C4-2B (cell line): ENCODE results near the gene PLK5.
A peak's percentile ranks its signal among the peaks of the same experiment; 100 is the strongest.
"Not testable (repeated sequence)": the region's sequence is repeated elsewhere in the genome, so short reads cannot be mapped to it uniquely, and the experiment has no call there.

ENCODE experiments used
- H3K27ac ChIP-seq: fragments of 450-650 bp; 2 replicates; pipeline ENCODE4 v1.5.1; 2017
- ZFX ChIP-seq: fragments of 450-650 bp; IDR thresholded peaks from 2 replicates; pipeline ENCODE4 v1.6.1; 2017
- TF ChIP-seq, protein P1 (sequence below): fragments of 450-650 bp; conservative IDR thresholded peaks from 2 replicates; pipeline ENCODE4 v1.5.1; 2017; ENCODE audit warnings: mild to moderate bottlenecking

PLK5 gene

GRCh38 chr19:1523412-1524286, at the start of gene PLK5:
PLK5 (plus strand) TSS chr19:1524077; CDS start chr19:1526997, 2,920 bp downstream.
- H3K27ac ChIP-seq = no peak within 1 kb of the TSS
- TF ChIP-seq ZFX = no peak
- TF ChIP-seq, protein P1, sequence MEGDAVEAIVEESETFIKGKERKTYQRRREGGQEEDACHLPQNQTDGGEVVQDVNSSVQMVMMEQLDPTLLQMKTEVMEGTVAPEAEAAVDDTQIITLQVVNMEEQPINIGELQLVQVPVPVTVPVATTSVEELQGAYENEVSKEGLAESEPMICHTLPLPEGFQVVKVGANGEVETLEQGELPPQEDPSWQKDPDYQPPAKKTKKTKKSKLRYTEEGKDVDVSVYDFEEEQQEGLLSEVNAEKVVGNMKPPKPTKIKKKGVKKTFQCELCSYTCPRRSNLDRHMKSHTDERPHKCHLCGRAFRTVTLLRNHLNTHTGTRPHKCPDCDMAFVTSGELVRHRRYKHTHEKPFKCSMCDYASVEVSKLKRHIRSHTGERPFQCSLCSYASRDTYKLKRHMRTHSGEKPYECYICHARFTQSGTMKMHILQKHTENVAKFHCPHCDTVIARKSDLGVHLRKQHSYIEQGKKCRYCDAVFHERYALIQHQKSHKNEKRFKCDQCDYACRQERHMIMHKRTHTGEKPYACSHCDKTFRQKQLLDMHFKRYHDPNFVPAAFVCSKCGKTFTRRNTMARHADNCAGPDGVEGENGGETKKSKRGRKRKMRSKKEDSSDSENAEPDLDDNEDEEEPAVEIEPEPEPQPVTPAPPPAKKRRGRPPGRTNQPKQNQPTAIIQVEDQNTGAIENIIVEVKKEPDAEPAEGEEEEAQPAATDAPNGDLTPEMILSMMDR = no peak

- no peak overlapping the region for H3K27ac ChIP-seq
- TF ChIP-seq, protein P1 = no peak
- no peak for TF ChIP-seq ZFX
These were observed 49.0 kb upstream of the PLK5 start for GRCh38 chr19:1474765-1475351.

- H3K27ac ChIP-seq = no peak overlapping the region
- no peak for TF ChIP-seq ZFX
- TF ChIP-seq, protein P1 = no peak
These were observed 48.0 kb upstream of the PLK5 start for GRCh38 chr19:1475751-1476437.

DNA sequence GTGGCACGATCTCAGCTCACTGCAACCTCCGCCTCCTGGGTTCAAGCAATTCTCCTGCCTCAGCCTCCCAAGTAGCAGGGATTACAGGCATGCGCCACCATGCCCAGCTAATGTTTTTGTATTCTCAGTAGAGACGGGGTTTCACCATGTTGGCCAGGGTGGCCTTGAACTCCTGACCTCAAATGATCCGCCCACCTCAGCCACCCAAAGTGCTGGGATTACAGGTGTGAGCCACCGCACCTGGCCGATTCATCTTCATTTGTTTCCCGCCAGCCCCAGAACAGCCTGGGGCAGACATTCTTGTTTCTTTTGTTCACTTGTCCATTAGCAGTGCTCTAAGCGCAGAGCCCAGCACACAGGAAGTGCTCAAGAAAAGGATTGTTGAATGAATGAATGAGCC, 46.8 kb upstream of the PLK5 start:
- not testable (repeated sequence) for H3K27ac ChIP-seq

DNA sequence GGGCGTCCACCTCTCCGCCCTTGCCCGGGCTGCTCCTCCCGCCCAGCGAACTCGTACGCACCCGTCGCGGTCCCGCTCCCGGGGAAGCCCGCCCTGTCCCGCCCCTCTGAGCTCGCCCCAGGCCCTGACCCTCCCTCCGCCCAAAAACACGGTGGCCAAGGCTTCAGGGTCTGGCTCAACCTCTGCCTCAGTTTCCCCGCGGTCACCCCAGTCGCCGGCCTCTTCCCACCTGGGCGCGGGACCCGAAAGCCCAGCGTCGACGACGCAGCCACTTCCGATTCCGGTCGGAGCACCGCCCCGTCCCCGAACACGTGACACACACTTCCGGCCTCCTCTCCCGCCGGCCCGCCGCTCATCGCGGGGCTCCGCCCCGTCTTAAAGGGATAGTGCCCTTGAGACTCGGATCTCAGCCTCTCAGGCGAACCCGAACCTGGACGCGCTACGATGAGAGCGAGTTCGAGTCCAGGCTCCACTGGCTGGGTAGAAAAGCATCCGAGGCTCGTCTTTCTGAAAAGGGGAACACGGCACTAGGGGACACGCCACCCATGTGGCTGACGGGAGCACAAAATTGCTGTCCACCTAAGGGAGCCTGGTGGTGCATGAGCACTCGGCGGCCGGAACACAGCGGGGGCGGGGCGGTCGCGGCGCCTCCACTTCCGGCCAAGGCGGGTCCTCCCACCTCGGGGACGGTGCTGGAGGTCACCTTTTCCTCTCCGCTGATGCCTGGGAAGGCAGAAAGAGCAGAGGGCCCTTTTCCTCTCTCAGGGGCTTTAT, 44.8 kb upstream of the PLK5 start, which contains the start of gene C19orf25:
Gene C19orf25 (minus strand): TSS at position 282 of the 774 bp plus-strand sequence. CDS start 312 bp downstream, outside the sequence.
- no peak for TF ChIP-seq ZFX
- TF ChIP-seq, protein P1 = no peak
- peak within 1 kb of the TSS; percentile 79 for H3K27ac ChIP-seq

DNA sequence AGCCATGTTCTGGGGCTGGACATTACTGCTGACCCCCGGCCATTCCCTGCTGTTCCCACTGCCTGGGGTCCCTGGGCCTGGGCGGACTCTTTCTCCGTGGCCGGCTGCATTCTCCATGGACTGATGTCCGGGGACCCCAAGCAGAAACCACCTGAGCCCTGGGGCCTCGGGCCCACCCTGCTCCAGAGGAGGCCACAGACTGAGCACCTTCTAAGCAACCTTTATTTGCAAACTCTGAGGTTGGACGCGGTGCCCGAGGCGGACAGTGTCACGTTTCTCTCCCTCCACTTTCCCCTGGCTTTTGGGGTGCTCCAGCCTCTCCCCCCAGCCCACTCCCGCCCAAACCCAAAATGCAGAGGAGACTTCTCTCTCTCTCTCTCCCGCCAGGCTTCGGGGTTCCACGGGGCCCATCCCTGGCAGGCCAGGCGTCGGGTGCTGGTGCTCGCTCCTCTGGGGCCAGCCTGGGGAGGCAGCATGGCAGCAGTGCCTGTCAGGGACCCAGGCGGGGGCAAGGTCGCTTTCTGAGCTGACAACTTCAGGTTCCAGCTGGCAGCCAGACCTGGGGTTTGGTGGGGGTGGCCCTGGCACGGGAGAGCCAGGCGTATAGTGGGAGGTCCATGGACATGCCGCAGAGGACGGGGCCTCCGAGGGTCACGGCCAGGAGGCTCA, 42.5 kb upstream of the PLK5 start:
- no peak overlapping the region for H3K27ac ChIP-seq
- TF ChIP-seq, protein P1 = no peak
- no peak for TF ChIP-seq ZFX

DNA sequence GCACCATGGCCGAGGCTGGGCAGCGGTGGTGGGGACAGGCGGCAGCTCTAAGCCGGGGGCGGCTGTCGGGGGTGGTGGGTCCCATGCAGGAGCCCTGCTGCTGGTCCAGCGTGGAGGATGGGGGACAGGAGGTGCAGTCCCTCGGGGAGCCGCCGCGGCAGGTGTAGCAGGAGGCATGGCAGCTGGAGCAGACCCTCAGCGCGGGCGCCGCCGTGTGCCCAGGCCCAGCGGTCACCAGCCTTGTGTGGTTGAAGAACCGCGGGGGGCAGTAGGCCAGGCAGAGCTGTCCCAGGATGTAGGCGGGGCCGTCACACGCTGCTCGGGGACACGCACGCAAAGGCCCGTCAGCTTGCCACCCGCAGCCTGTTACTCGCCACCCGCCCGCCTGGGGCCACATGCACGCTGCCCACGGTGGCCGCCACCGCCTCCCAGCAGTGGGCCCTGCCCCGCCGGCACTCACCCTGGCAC, 42.0 kb upstream of the PLK5 start:
- H3K27ac ChIP-seq = no peak overlapping the region
- TF ChIP-seq ZFX = no peak
- TF ChIP-seq, protein P1 = no peak
